Gastrocnemius medialis (tissue), 4 donors: Measurements from ENCODE around the gene FOXRED2.

Source experiments
- POLR2A ChIP-seq, 2 donors: fragments of 450-650 bp; IDR thresholded peaks; one replicate each; pipeline ENCODE4 v1.6.1; 2017; ENCODE audit warnings: antibody characterized with exemption in 2 of 2, mild to moderate bottlenecking in 2 of 2, moderate library complexity in 2 of 2
- TF ChIP-seq, protein P1 (sequence below), 5 experiments: fragments of 450-650 bp in 3 of 5; fragments of 200-600 bp in 2 of 5; sonication (generic) in 2 of 5; IDR thresholded peaks in 4 of 5; conservative IDR thresholded peaks in 1 of 5; 1 replicate in 4 of 5; 2 replicates in 1 of 5; pipeline ENCODE4 v1.5.1; 2016 to 2019; ENCODE audit warnings: antibody characterized with exemption in 5 of 5, mild to moderate bottlenecking in 3 of 5, moderate library complexity in 3 of 5

GRCh38 chr22:36480941-36481392 lies 25.9 kb downstream of the FOXRED2 start:
- TF ChIP-seq, protein P1, sequence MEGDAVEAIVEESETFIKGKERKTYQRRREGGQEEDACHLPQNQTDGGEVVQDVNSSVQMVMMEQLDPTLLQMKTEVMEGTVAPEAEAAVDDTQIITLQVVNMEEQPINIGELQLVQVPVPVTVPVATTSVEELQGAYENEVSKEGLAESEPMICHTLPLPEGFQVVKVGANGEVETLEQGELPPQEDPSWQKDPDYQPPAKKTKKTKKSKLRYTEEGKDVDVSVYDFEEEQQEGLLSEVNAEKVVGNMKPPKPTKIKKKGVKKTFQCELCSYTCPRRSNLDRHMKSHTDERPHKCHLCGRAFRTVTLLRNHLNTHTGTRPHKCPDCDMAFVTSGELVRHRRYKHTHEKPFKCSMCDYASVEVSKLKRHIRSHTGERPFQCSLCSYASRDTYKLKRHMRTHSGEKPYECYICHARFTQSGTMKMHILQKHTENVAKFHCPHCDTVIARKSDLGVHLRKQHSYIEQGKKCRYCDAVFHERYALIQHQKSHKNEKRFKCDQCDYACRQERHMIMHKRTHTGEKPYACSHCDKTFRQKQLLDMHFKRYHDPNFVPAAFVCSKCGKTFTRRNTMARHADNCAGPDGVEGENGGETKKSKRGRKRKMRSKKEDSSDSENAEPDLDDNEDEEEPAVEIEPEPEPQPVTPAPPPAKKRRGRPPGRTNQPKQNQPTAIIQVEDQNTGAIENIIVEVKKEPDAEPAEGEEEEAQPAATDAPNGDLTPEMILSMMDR (IDR thresholded peaks at IDR 0.05 in 4 of 5, conservative IDR thresholded peaks at IDR 0.05 in 1 of 5) = no peak
- TF ChIP-seq POLR2A (IDR thresholded peaks at IDR 0.05) = no peak
